Esophagus squamous epithelium (tissue), 4 donors: ENCODE measurements around the gene FAM241B.

Source experiments
- CTCF ChIP-seq, 6 experiments: fragments of 450-650 bp in 4 of 6; fragments of 200-600 bp in 2 of 6; sonication (generic) in 2 of 6; IDR thresholded peaks; one replicate each; pipeline ENCODE4 v1.5.1; 2016 to 2019; ENCODE audit warnings: antibody characterized with exemption in 6 of 6, mild to moderate bottlenecking in 4 of 6, moderate library complexity in 4 of 6
- POLR2A ChIP-seq, 4 donors: fragments of 450-650 bp; IDR thresholded peaks; one replicate each; pipeline ENCODE4 v1.6.1; 2017; ENCODE audit warnings: antibody characterized with exemption in 4 of 4, mild to moderate bottlenecking in 4 of 4, moderate library complexity in 3 of 4

- TF ChIP-seq CTCF (IDR thresholded peaks at IDR 0.05) (no peak), POLR2A (IDR thresholded peaks at IDR 0.05) (no peak)
Measured at GRCh38 chr10:69663369-69663947, 33.4 kb downstream of the FAM241B start.
